SK-N-SH treated with all-trans-retinoic acid at 6 μM for 48 hours (cell line): Measurements from ENCODE around the gene PKDREJ.

ENCODE experiments used
- ATAC-seq: fragments of 200-7000 bp; cut with Tn5 transposase; 3 replicates; pipeline ENCODE4 v1.9.1; 2020; ENCODE audit warnings: mild to moderate bottlenecking, moderate library complexity
- ARNTL ChIP-seq: fragments of 450-650 bp; formaldehyde crosslinking; IDR thresholded peaks from 2 replicates; pipeline ENCODE4 v1.5.0; 2020; ENCODE audit warnings: low read depth, mild to moderate bottlenecking, moderate library complexity, borderline replicate concordance
- BACH2 ChIP-seq: fragments of 250-450 bp; sonication (Bioruptor Pico); IDR thresholded peaks from 2 replicates; pipeline ENCODE4 v1.9.0; 2021; ENCODE audit warnings: mild to moderate bottlenecking, borderline replicate concordance
- CREB5 ChIP-seq: fragments of 250-450 bp; sonication (Bioruptor Pico); IDR thresholded peaks from 2 replicates; pipeline ENCODE4 v1.5.1; 2020; ENCODE audit warnings: low read depth, mild to moderate bottlenecking, moderate library complexity
- CSDC2 ChIP-seq: fragments of 250-450 bp; sonication (Bioruptor Pico); IDR thresholded peaks from 2 replicates; pipeline ENCODE4 v1.5.0; 2020; ENCODE audit warnings: mild to moderate bottlenecking, moderate library complexity
- CSRNP3 ChIP-seq: fragments of 250-450 bp; sonication (Bioruptor Pico); IDR thresholded peaks from 2 replicates; pipeline ENCODE4 v1.5.1; 2021; ENCODE audit warnings: mild to moderate bottlenecking, moderate library complexity
- ESRRG ChIP-seq: fragments of 250-450 bp; sonication (Bioruptor Pico); IDR thresholded peaks from 2 replicates; pipeline ENCODE4 v1.6.1; 2021; ENCODE audit warnings: mild to moderate bottlenecking
- GLIS3 ChIP-seq: fragments of 250-450 bp; sonication (Bioruptor Pico); IDR thresholded peaks from 2 replicates; pipeline ENCODE4 v1.5.0; 2020; ENCODE audit warnings: mild to moderate bottlenecking, moderate library complexity
- ISL1 ChIP-seq: fragments of 250-450 bp; sonication (Bioruptor Pico); IDR thresholded peaks from 2 replicates; pipeline ENCODE4 v2.1.2; 2022; ENCODE audit warnings: mild to moderate bottlenecking, moderate library complexity
- PATZ1 ChIP-seq: fragments of 250-450 bp; sonication (Bioruptor Pico); IDR thresholded peaks from 2 replicates; pipeline ENCODE4 v1.8.0; 2020; ENCODE audit warnings: mild to moderate bottlenecking, moderate library complexity, borderline replicate concordance
- RARB ChIP-seq: fragments of 250-450 bp; sonication (Bioruptor Pico); IDR thresholded peaks from 2 replicates; pipeline ENCODE4 v1.8.0; 2021; ENCODE audit warnings: mild to moderate bottlenecking, moderate library complexity
- SNAI2 ChIP-seq: fragments of 250-450 bp; sonication (Bioruptor Pico); IDR thresholded peaks from 2 replicates; pipeline ENCODE4 v1.5.0; 2020; ENCODE audit warnings: mild to moderate bottlenecking, moderate library complexity
- TCF4 ChIP-seq: fragments of 250-450 bp; sonication (Bioruptor Pico); IDR thresholded peaks from 2 replicates; pipeline ENCODE4 v1.8.0; 2021; ENCODE audit warnings: mild to moderate bottlenecking, moderate library complexity, borderline replicate concordance
- TOX ChIP-seq: fragments of 250-450 bp; sonication (Bioruptor Pico); IDR thresholded peaks from 2 replicates; pipeline ENCODE4 v1.8.0; 2021; ENCODE audit warnings: mild to moderate bottlenecking, moderate library complexity, borderline replicate concordance
- TSHZ2 ChIP-seq: fragments of 250-450 bp; sonication (Bioruptor Pico); IDR thresholded peaks from 2 replicates; pipeline ENCODE4 v1.5.0; 2020; ENCODE audit warnings: mild to moderate bottlenecking, moderate library complexity
- ZC3H10 ChIP-seq: fragments of 250-450 bp; sonication (Bioruptor Pico); IDR thresholded peaks from 2 replicates; pipeline ENCODE4 v1.5.1; 2021; ENCODE audit warnings: mild to moderate bottlenecking, moderate library complexity
- ZFP3 ChIP-seq: fragments of 250-450 bp; sonication (Bioruptor Pico); IDR thresholded peaks from 2 replicates; pipeline ENCODE4 v1.5.0; 2020; ENCODE audit warnings: mild to moderate bottlenecking, moderate library complexity
- ZFP30 ChIP-seq: fragments of 450-650 bp; formaldehyde crosslinking; IDR thresholded peaks from 2 replicates; pipeline ENCODE4 v1.5.0; 2022; ENCODE audit warnings: mild to moderate bottlenecking, moderate library complexity
- ZNF565 ChIP-seq: fragments of 450-650 bp; formaldehyde crosslinking; conservative IDR thresholded peaks from 2 replicates; pipeline ENCODE4 v1.5.0; 2020; ENCODE audit warnings: low read depth, mild to moderate bottlenecking, moderate library complexity
- ZNF70 ChIP-seq: fragments of 450-650 bp; formaldehyde crosslinking; IDR thresholded peaks from 2 replicates; pipeline ENCODE4 v1.5.0; 2020; ENCODE audit warnings: mild to moderate bottlenecking, moderate library complexity

Gene PKDREJ

GRCh38 chr22:46273432-46274148, 10.4 kb upstream of the PKDREJ start (continued):
- TF ChIP-seq PATZ1 (CRISPR knock-in tag) (no peak), ZFP30 (CRISPR knock-in tag) (no peak), ZNF565 (CRISPR knock-in tag) (no peak), CSRNP3 (CRISPR knock-in tag) (no peak)
- TF ChIP-seq, all 23 proteins: peak for 0

- ATAC-seq = no peak
- TF ChIP-seq ISL1 (CRISPR knock-in tag) = no peak
- TF ChIP-seq TCF4 (CRISPR knock-in tag) = no peak
- no peak for TF ChIP-seq TOX (CRISPR knock-in tag)
These were observed 9.8 kb upstream of the PKDREJ start for GRCh38 chr22:46272762-46273431.

GRCh38 chr22:46272196-46272595, 9.1 kb upstream of the PKDREJ start:
- TF ChIP-seq ZNF70 (CRISPR knock-in tag) (no peak), ARNTL (CRISPR knock-in tag) (no peak), BACH2 (no peak), CSDC2 (no peak), ISL1 (CRISPR knock-in tag) (no peak), ZNF565 (CRISPR knock-in tag) (no peak), ZC3H10 (CRISPR knock-in tag) (no peak), RARB (no peak), ZFP3 (CRISPR knock-in tag) (no peak), CREB5 (CRISPR knock-in tag) (no peak), ESRRG (no peak), TSHZ2 (CRISPR knock-in tag) (no peak)
- ATAC-seq = no peak

GRCh38 chr22:46269564-46269963, 6.4 kb upstream of the PKDREJ start:
- no peak for TF ChIP-seq TCF4 (CRISPR knock-in tag)
- TF ChIP-seq SNAI2 (CRISPR knock-in tag) = no peak
- no peak for TF ChIP-seq ESRRG
- TF ChIP-seq ZFP30 (CRISPR knock-in tag) = no peak
- no peak for TF ChIP-seq CREB5 (CRISPR knock-in tag)
- TF ChIP-seq GLIS3 (CRISPR knock-in tag) = no peak
- TF ChIP-seq ZC3H10 (CRISPR knock-in tag) = no peak
- no peak for TF ChIP-seq TSHZ2 (CRISPR knock-in tag)
- TF ChIP-seq ARNTL (CRISPR knock-in tag) = no peak
- no peak for TF ChIP-seq ZNF565 (CRISPR knock-in tag)
- TF ChIP-seq BACH2 = no peak
- TF ChIP-seq RARB = no peak
- ATAC-seq = no peak
